GM04503 (cell line): ENCODE results near the gene TXNDC11.
A peak's percentile ranks its signal among the peaks of the same experiment; 100 is the strongest.

Experiments used
- DNase-seq: peaks from one replicate; pipeline ENCODE4 v3.0.0-alpha.2; 2012; ENCODE audit warnings: low read depth

Gene TXNDC11

DNA sequence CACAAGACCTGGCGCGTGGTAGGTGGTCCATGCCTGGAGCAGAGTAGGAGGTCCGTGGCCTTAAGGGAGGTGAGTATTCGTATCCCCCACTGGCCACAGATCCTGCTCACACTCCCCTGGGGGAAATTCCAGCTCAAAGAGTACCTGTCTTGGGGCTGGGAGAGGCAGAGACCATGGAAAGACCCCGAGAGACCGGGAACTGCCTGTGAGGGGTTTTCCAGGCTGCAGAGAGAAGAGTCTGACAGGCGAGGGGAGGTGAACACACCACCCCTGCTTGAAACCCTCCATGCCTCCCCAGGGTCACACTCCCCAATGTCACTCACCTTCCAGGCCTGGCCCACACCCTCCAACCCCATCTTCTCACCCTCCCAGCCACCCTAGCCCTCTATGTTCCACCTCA lies 87.0 kb downstream of the TXNDC11 start:
- no peak for DNase-seq

DNA sequence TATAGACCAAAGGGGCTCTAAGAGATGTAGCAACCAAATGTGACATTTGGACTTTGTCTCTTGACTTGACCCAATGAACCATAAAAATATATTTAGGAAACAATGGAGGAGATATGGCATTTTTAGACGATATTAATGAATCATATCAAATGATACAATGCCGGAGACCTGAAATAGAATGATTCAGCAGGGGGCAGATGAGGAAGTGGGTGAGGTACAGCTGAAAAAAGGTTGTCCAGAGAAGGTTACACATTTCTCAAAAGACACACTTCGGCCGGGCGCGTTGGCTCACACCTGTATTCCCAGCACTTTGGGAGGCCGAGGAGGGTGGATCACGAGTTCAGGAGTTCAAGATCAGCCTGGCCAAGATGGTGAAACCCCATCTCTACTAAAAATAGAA lies 90.9 kb downstream of the TXNDC11 start:
- no peak for DNase-seq

DNA sequence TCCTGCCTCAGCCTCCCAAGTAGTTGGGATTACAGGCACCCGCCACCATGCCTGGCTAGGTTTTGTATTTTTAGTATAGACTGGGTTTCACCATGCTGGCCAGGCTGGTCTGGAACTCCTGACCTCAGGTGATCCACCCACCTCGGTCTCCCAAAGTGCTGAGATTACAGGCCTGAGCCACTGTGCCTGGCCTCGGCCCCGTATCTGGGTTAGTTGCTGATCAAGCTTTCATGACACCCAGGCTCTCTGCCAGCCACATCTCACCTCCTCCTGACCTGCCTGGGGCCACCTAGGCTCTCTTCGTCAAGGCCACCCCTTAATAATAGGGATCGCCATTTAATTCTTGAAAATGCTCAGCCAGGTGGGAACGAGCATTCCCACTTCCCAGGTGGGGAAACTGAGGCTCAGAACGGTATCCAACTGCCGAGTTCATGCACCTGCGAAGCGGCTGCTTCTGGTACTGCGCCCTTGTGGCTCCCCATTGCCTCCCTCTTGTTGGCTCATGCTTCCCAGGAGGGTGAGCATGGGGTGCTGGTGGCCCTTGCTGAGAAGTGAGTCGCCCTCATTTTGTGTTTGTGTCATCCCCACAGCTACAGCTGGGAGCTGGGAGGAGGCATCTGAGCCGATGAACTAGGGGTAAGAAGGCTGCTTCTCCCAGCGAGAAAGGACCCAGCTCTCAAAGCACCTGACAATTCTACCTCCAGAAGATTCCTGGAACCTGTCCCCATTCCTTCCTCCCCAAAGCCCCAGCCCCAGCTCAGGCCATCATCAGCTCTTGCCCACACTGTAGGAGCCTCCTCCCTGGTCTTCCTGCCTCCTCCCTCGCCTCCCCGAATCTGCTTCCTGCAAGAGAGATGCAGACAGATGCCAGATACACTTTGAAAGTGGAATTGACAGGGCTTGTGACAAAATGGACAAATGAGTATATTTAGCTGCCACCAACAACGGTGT lies 91.7 kb downstream of the TXNDC11 start:
- no peak for DNase-seq

DNA sequence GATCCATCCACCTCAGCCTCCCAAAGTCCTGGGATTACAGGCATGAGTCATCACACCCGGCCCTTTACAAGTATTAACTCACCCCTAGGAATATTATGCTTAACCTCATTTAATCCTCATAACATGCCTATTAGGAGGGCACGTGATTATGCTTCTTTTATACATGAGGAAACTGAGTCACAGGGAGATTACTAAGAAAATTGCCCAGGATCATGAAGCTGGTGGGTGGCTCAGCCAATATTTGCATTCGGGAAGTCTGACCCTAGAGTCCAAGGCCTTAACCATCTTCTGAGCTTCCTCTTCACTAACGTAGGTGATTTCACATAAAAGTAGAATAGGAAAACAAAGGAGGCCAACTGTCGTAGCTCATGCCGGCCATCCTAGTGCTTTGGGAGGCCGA lies 93.4 kb downstream of the TXNDC11 start:
- no peak for DNase-seq

DNA sequence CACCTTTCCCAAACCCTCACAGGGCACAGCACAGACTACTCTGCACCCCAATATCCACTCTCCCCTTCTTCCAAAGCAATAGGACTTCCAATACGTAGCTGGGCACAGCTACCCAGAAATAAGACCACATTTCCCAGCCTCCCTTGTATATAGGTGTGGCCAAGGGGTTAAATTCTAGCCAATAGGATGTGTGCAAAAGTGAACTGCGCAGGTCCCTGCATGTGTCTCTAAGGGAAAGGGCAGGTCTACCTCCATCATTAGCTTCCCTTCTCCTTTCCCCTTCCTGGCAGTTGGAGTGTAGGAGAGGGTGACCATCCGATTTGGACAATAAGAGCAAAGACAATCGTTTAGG lies 99.9 kb downstream of the TXNDC11 start:
- no peak for DNase-seq

DNA sequence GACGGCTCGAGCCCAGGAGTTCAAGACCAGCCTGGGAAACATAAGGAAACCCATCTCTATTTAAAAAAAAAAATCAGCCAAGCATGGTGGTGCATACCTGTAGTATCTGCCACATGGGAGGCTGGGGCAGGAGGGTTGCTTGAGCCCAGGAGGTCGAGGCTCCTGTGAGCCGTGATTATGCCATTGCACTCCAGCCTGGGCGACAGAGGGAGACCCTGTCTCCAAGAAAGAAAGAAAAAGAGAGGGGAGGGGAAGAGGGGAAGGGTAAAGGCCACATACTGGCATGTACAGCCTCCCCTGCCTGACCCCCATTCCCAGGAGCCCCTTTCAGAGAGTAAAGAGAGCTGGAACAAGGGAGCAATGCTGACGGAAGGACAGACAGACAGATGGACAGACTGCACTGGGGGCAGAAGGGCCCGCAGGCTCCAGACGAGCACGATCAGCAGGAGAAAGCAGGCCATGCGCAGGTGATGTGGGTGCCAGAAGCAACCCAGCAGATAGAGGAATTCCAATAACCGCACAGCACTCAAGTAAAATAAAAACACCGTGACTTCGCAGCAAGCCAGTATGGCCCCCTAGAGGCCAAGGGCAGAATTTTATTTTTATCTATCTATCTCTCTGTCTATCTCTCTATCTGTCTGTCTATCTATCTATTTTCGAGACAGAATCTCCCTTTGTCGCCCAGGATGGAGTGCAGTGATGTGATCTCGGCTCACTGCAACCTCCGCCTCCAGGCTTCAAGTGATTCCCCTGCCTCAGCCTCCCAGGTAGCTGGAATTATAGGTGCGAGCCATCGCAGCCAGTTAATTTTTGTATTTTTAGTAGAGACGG lies 101.5 kb downstream of the TXNDC11 start:
- peak; percentile 19 for DNase-seq

DNA sequence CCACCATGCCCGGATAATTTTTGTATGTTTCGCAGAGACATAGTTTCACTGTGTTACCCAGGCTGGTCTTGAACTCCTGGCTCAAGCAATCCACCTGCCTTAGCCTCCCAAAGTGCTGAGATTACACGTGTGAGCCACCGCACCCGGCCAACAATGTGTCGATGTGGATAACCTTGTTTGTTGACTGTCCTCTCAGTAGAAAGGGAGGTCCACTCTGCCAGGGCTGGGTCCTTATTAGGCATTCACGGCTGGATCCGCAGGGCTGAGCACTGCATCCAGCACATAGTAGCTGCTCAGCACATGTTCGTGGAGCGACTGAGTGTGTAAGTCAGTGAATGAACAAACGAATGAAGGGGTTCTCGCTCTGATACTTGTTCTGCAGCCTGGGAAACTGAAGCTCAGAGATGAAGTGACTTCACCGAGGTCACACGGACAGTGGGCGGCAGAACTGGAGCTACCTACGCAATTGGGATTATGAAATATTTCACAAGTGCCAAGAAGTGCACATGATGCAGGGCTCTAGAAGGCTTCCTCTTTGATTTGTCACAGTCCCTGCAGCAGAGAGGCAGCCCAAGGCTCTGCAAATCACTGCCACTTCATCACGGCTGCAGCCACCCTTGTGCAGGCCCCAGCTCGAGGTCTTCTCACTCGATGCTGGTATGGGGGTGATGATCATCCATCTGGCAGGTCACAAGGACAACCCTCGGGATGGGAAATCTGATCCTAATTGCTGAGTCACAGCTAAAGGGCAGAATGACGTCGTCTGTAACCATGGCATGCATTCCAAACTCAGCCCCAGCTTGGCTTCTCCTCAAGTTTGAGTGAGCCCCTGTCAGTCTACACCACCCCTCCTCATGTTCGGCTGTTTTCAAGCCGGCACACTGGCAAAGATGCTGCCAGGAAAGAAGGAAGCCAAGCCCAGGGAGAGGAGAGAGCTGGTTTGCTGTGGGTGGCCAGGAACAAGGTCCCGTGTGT lies 102.4 kb downstream of the TXNDC11 start:
- DNase-seq: peak; percentile 98

DNA sequence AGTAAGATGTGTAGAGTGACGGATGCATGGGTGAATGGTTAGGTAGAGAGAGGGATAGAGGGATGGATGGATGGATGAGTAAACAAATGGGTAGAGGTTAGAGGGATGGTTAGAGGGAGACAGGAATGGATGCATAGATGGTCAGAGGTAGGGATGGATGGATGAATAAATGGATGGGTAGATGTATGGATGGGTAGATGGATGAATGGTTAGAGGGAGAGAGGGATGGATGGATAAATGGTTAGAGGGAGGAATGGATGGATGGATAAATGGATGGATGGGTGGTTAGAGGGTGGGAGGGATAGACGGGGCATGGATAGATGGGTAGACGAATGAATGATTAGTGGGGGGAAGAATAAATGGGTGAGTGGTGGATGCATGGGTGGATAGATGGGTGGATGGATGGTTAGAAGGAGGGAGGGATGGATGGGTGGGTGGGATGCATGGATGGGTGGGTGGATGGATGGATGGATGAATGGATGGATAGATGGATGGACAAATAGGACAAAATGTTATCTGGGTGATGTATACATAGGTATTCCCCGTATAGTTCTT lies 103.6 kb downstream of the TXNDC11 start:
- DNase-seq: no peak

DNA sequence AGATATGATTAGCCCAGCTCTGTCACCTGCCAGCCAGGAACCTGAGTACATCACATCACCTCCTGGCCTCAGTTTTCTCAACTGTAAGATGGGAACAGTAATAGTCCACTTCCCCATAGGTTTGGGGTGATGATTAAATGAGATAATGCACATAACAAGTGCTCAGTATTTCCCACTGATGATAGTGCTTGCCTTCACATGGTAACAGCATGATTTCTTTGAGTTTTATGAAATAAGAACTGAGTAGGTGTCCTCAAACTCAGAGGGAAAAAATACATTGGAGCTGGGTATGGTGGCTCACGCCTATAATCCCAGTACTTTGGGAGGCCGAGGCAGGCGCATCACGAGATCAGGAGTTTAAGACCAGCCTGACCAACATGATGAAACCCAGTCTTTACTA lies 104.5 kb downstream of the TXNDC11 start:
- no peak for DNase-seq

DNA sequence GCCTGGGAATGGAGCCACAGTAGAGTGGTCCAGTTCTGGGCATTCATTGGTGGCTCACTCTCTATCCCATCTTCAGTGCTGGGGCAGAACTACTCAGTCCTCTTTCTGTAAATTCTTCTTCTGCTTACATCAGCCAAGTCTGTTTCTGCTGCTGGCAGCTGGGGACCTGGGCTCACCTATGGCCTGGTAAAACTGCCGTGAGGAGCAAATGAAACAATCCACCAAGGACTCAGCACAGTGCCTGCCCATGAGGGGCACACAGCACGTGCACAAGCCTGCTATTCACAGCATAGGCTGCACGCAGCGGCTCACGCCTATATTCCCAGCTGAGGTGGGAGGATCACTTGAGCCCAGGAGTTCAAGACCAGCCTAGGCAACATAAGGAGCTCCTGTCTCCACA lies 105.3 kb downstream of the TXNDC11 start:
- no peak for DNase-seq

DNA sequence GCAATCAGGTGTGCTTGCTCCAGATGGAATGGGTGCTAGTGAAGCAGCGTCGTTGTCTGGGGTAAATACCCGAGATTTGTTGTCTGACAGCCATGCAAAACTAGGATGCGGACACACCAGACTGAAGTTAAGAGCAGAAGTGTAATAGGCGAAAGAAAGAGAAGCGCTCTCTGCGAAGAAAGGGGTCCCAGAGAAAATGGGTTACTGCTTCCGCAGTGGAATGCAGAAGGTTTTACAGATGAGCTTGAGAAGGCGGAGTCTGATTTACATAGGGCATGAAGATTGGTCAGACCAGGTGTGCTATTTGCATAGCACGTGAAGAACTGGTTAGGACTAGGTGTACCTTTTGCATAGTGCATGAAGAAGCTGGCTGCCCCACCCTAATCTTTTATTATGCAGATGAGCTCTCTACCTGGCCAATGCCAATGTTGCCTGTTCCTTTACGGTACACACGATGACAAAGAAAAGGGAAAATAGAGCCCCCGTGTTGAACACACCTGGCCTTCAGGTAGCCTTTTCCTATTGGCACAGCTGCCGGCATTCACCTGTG lies 106.4 kb downstream of the TXNDC11 start:
- DNase-seq: no peak

DNA sequence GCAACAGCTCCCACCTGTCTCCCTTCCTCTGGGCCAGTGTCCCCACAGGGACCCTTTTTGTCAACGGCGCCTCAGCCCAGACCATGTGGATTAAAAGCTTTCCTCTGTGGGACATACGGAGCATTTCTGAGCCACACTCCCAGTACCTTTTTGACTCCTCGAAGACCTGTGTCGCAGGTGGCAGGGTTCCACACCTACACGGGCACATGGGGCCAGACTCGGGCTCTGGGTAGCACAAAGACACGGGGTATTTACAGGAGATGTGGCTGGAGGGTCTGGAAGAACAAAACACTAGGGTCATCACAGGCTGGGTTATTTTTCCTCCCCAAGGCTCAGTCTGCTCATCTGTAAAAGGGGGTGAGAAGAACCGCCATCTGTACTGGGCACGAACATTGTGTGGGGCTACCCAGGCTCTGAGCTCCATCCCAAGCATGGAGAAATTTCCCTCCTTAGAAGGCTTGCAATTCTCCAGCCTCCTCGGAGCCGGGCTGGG lies 106.9 kb downstream of the TXNDC11 start:
- DNase-seq: no peak

DNA sequence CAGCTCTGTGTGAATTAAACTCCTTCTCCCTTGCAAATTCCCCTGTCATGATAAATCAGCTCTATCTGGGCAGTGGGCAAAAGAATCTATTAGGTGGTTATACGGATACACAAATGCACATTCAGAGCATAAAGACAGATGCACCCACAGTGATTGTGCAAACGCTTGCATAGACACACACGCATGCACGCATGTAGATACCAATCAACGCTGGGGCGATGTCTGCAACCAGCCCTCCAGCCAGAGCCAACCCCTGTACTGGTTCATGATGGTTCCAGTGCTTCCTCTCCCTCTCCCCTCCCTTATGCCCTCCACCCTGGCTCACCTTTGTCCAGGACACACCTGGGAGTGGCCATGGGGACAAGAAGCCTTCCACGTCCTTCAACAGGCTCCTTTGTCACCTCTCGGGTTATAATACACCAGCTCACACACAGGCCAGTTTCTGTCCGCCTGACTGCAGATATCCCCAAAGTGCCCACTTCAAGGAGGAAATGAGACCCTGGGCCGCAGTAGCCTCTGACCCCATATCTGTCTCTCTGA lies 107.5 kb downstream of the TXNDC11 start:
- DNase-seq: no peak

DNA sequence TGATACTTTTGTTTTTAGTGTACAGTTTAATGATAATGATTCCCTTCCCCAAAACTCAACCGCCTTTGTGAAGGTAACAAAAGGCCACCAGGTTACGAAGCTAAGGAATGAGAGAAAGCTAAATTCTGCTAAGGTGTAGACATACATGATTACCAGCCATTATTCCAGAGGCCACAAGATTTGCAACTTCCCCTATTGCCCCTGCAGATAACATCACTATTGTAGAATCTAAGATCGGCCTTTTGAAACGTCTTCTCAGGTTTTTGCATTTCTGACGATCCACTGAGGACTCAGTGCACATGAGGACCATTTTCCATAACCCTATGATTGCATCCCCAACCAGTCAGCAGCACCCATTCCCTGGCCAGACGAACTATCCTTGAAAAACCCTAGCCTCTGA lies 108.3 kb downstream of the TXNDC11 start:
- DNase-seq: no peak

DNA sequence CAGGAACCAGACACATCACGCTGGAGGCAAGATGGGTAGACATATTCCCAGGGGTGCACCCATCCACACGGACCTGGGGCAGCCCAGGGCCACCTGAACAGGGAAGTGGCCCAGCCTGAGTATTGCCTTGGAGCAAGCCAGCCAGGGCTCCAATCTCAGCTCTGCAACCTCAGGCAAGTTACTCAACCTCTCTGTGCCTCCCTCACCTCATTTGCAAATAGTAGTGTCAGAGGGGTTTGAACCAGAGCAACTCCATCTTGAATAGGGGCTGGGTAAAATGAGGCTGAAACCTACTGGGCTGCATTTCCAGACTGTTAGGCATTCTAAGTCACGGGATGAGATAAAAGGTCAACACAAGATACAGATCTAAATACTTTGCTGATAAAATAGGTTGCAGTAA lies 109.5 kb downstream of the TXNDC11 start:
- no peak for DNase-seq

DNA sequence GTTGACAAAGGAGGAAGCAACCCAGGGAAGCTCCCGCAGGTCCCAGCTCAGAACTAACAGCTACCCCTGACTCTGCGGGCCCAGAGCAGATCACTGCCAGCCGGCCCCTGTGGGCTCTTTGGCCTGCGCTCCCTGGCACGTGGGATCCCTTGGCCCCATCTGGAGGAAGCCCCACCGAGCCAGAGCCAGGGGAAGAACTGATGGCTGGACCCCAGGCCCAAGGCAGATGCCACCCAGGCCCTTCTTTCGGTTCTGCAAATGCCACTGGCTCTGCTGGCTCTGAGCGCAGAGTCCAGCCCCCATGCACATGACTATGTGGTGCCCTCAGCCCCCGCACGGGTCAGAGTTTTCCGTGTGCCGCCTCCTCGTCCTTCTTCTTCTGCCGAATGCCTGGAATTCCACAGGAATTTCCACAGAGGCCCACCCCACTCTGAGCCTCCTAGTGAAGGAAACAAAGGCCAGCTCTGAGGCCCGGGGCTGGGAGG lies 110.2 kb downstream of the TXNDC11 start:
- peak; percentile 52 for DNase-seq

DNA sequence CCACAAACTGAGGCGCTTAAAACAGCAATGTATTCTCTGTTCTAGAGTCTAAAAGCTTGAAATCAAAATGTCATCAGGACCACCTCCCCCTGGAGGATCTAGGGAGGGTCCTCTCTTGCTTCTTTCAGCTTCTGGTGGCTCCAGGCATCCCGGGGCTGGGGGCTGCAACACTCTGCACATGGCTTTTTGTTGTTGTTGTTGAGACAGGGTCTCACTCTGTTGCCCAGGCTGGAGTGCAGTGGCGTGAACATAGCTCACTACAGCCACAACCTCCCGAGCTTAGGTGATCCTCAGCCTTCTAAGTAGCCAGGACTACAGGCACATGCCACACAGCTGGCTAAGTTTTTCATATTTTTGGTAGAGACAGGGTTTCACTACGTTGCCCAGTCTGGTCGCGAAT lies 111.4 kb downstream of the TXNDC11 start:
- no peak for DNase-seq

DNA sequence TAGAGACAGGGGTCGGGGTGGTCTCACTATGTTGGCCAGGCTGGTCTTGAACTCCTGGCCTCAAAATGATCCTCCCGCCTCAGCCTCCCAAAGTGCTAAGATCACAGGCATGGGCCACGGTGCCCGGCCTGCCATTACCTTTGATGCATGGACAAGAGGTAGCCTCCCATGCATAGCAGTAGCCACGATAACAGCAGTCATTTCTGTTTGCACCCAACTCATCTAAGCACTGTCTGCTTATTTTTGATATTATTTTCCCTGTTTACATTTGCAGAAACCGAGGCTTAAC lies 111.9 kb downstream of the TXNDC11 start:
- DNase-seq: no peak

DNA sequence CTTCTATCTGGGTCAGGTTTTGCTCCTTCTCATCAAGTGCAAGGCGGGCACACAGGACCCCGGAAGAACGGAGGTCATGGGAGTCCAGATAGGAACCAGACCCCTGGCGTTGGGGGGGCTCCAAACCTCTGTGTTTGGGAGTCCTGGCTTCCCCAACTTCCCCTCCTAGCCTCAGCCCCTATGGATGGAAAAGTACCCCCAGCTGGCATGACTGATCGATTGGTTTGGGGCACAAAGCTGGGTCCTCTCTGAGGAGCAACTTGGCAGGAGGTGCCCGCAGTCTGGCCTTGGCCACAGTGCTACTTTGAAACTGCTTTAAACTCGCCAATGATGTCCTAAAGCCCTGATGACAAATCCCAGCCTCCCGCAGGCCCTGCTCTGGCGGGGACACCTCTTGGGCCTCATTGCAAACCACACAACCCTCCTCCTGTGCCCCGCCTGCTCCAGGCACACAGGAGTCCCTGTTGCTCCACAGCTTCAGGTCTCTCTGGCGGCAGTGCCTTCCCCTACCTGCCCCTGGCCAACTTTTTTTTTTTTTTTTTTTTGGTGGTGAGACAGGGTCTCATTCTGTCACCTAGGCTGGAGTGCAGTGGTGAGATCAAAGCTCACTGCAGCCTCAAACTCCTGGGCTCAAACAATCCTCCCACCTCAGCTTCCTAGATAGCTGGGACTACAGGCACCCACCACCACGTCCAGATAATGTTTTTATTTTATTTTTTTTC lies 112.5 kb downstream of the TXNDC11 start:
- no peak for DNase-seq
